ENCODE data around the gene TAF11L7.
"Not testable (repeated sequence)": the region's sequence is repeated elsewhere in the genome, so short reads cannot be mapped to it uniquely, and the experiment has no call there.

Gene TAF11L7

GRCh38 chr5:17585658-17586057 is at the start of gene TAF11L7:
TSS of gene TAF11L7 (minus strand) at chr5:17585758.
- H3K27me3 ChIP-seq (ENCODE audit: control insufficient read depth in 5 of 5, insufficient read depth in 4 of 5, low read length in 5 of 5); H3K9ac ChIP-seq (ENCODE audit: low read length in 5 of 5); H3K9me3 ChIP-seq (ENCODE audit: control insufficient read depth in 5 of 5, low read length in 5 of 5); H3K4me1 ChIP-seq (ENCODE audit: control insufficient read depth in 5 of 5, insufficient read depth in 5 of 5, low read length in 5 of 5); H3K27ac ChIP-seq (ENCODE audit: low read depth, low read length); H3K4me3 ChIP-seq (ENCODE audit: low read depth in 1 of 5, low read length in 5 of 5); H3K36me3 ChIP-seq (ENCODE audit: control insufficient read depth in 5 of 5, insufficient read depth in 5 of 5, low read length in 5 of 5): not testable (repeated sequence)

- Histone ChIP-seq H3K27me3 (ENCODE audit: control insufficient read depth in 5 of 5, insufficient read depth in 4 of 5, low read length in 5 of 5) (no peaks in the 10 kb centered on the region), H3K9ac (ENCODE audit: low read length in 5 of 5) (no peak within 1 kb of the TSS), H3K27ac (ENCODE audit: low read depth, low read length) (no peak within 1 kb of the TSS), H3K4me3 (ENCODE audit: low read depth in 1 of 5, low read length in 5 of 5) (no peak within 1 kb of the TSS), H3K9me3 (ENCODE audit: control insufficient read depth in 5 of 5, low read length in 5 of 5) (no peaks in the 10 kb centered on the region), H3K36me3 (ENCODE audit: control insufficient read depth in 5 of 5, insufficient read depth in 5 of 5, low read length in 5 of 5) (no peaks in the 10 kb centered on the region), H3K4me1 (ENCODE audit: control insufficient read depth in 5 of 5, insufficient read depth in 5 of 5, low read length in 5 of 5) (no peaks in the 10 kb centered on the region)
Observed at GRCh38 chr5:17634160-17634559, 48.6 kb upstream of the TAF11L7 start, which contains the start of gene TAF11L14. TSS of gene TAF11L14 (plus strand) at chr5:17634460.

- H3K36me3 ChIP-seq (ENCODE audit: control insufficient read depth in 5 of 5, insufficient read depth in 5 of 5, low read length in 5 of 5); H3K9ac ChIP-seq (ENCODE audit: low read length in 5 of 5); H3K27ac ChIP-seq (ENCODE audit: low read depth, low read length); H3K4me1 ChIP-seq (ENCODE audit: control insufficient read depth in 5 of 5, insufficient read depth in 5 of 5, low read length in 5 of 5); H3K4me3 ChIP-seq (ENCODE audit: low read depth in 1 of 5, low read length in 5 of 5); H3K27me3 ChIP-seq (ENCODE audit: control insufficient read depth in 5 of 5, insufficient read depth in 4 of 5, low read length in 5 of 5); H3K9me3 ChIP-seq (ENCODE audit: control insufficient read depth in 5 of 5, low read length in 5 of 5): not testable (repeated sequence)
Observed at GRCh38 chr5:17631788-17632187, 46.2 kb upstream of the TAF11L7 start, which contains the start of gene TAF11L13. TSS of gene TAF11L13 (plus strand) at chr5:17632088.

GRCh38 chr5:17625686-17626085 is 40.1 kb upstream of the TAF11L7 start:
- no peaks in the 10 kb centered on the region for H3K36me3 ChIP-seq (ENCODE audit: control insufficient read depth in 5 of 5, insufficient read depth in 5 of 5, low read length in 5 of 5)

GRCh38 chr5:17620627-17621026 is 35.1 kb upstream of the TAF11L7 start:
- no peak overlapping the region for H3K4me3 ChIP-seq (ENCODE audit: low read depth in 1 of 5, low read length in 5 of 5)
- no peaks in the 10 kb centered on the region for H3K4me1 ChIP-seq (ENCODE audit: control insufficient read depth in 5 of 5, insufficient read depth in 5 of 5, low read length in 5 of 5)
- no peak overlapping the region for H3K27ac ChIP-seq (ENCODE audit: low read depth, low read length)

More at GRCh38 chr5:17625686-17626085, 40.1 kb upstream of the TAF11L7 start:
- Histone ChIP-seq H3K4me1 (ENCODE audit: control insufficient read depth in 5 of 5, insufficient read depth in 5 of 5, low read length in 5 of 5) (no peaks in the 10 kb centered on the region), H3K9me3 (ENCODE audit: control insufficient read depth in 5 of 5, low read length in 5 of 5) (no peaks in the 10 kb centered on the region), H3K9ac (ENCODE audit: low read length in 5 of 5) (no peak overlapping the region), H3K27ac (ENCODE audit: low read depth, low read length) (no peak overlapping the region), H3K4me3 (ENCODE audit: low read depth in 1 of 5, low read length in 5 of 5) (no peak overlapping the region), H3K27me3 (ENCODE audit: control insufficient read depth in 5 of 5, insufficient read depth in 4 of 5, low read length in 5 of 5) (no peaks in the 10 kb centered on the region)

GRCh38 chr5:17619354-17619753 is 33.8 kb upstream of the TAF11L7 start:
- no peaks in the 10 kb centered on the region for H3K4me1 ChIP-seq (ENCODE audit: control insufficient read depth in 5 of 5, insufficient read depth in 5 of 5, low read length in 5 of 5)
- H3K4me3 ChIP-seq (ENCODE audit: low read depth in 1 of 5, low read length in 5 of 5), result no peak overlapping the region
- no peaks in the 10 kb centered on the region for H3K9me3 ChIP-seq (ENCODE audit: control insufficient read depth in 5 of 5, low read length in 5 of 5)
- no peak overlapping the region for H3K9ac ChIP-seq (ENCODE audit: low read length in 5 of 5)
- no peak overlapping the region for H3K27ac ChIP-seq (ENCODE audit: low read depth, low read length)
- H3K27me3 ChIP-seq (ENCODE audit: control insufficient read depth in 5 of 5, insufficient read depth in 4 of 5, low read length in 5 of 5), result no peaks in the 10 kb centered on the region
- H3K36me3 ChIP-seq (ENCODE audit: control insufficient read depth in 5 of 5, insufficient read depth in 5 of 5, low read length in 5 of 5), result no peaks in the 10 kb centered on the region

More at GRCh38 chr5:17620627-17621026, 35.1 kb upstream of the TAF11L7 start:
- no peaks in the 10 kb centered on the region for H3K27me3 ChIP-seq (ENCODE audit: control insufficient read depth in 5 of 5, insufficient read depth in 4 of 5, low read length in 5 of 5)
- no peaks in the 10 kb centered on the region for H3K36me3 ChIP-seq (ENCODE audit: control insufficient read depth in 5 of 5, insufficient read depth in 5 of 5, low read length in 5 of 5)
- H3K9ac ChIP-seq (ENCODE audit: low read length in 5 of 5), result no peak overlapping the region
- H3K9me3 ChIP-seq (ENCODE audit: control insufficient read depth in 5 of 5, low read length in 5 of 5), result no peaks in the 10 kb centered on the region

- Histone ChIP-seq H3K27ac (ENCODE audit: low read depth, low read length) (no peak overlapping the region), H3K9me3 (ENCODE audit: control insufficient read depth in 5 of 5, low read length in 5 of 5) (no peaks in the 10 kb centered on the region), H3K4me3 (ENCODE audit: low read depth in 1 of 5, low read length in 5 of 5) (no peak overlapping the region), H3K27me3 (ENCODE audit: control insufficient read depth in 5 of 5, insufficient read depth in 4 of 5, low read length in 5 of 5) (no peaks in the 10 kb centered on the region), H3K36me3 (ENCODE audit: control insufficient read depth in 5 of 5, insufficient read depth in 5 of 5, low read length in 5 of 5) (no peaks in the 10 kb centered on the region), H3K4me1 (ENCODE audit: control insufficient read depth in 5 of 5, insufficient read depth in 5 of 5, low read length in 5 of 5) (no peaks in the 10 kb centered on the region), H3K9ac (ENCODE audit: low read length in 5 of 5) (no peak overlapping the region)
Observed at GRCh38 chr5:17614872-17615605, 29.5 kb upstream of the TAF11L7 start.

- not testable (repeated sequence) for H3K36me3 ChIP-seq (ENCODE audit: control insufficient read depth in 5 of 5, insufficient read depth in 5 of 5, low read length in 5 of 5); H3K27me3 ChIP-seq (ENCODE audit: control insufficient read depth in 5 of 5, insufficient read depth in 4 of 5, low read length in 5 of 5); H3K27ac ChIP-seq (ENCODE audit: low read depth, low read length); H3K4me3 ChIP-seq (ENCODE audit: low read depth in 1 of 5, low read length in 5 of 5); H3K9ac ChIP-seq (ENCODE audit: low read length in 5 of 5); H3K4me1 ChIP-seq (ENCODE audit: control insufficient read depth in 5 of 5, insufficient read depth in 5 of 5, low read length in 5 of 5); H3K9me3 ChIP-seq (ENCODE audit: control insufficient read depth in 5 of 5, low read length in 5 of 5)
Observed at GRCh38 chr5:17610092-17610491, 24.5 kb upstream of the TAF11L7 start, which contains the start of gene TAF11L12. TSS of gene TAF11L12 (plus strand) at chr5:17610392.

- H3K9ac ChIP-seq (ENCODE audit: low read length in 5 of 5); H3K27ac ChIP-seq (ENCODE audit: low read depth, low read length); H3K27me3 ChIP-seq (ENCODE audit: control insufficient read depth in 5 of 5, insufficient read depth in 4 of 5, low read length in 5 of 5); H3K4me3 ChIP-seq (ENCODE audit: low read depth in 1 of 5, low read length in 5 of 5); H3K4me1 ChIP-seq (ENCODE audit: control insufficient read depth in 5 of 5, insufficient read depth in 5 of 5, low read length in 5 of 5); H3K9me3 ChIP-seq (ENCODE audit: control insufficient read depth in 5 of 5, low read length in 5 of 5); H3K36me3 ChIP-seq (ENCODE audit: control insufficient read depth in 5 of 5, insufficient read depth in 5 of 5, low read length in 5 of 5): not testable (repeated sequence)
Observed at GRCh38 chr5:17607461-17607860, 21.9 kb upstream of the TAF11L7 start.

- Histone ChIP-seq H3K27ac (ENCODE audit: low read depth, low read length) (no peak overlapping the region), H3K9me3 (ENCODE audit: control insufficient read depth in 5 of 5, low read length in 5 of 5) (peaks cover 0 to 2% (median 0%) of the 10 kb centered on the region in 5 donors)
Observed at GRCh38 chr5:17604951-17605350, 19.4 kb upstream of the TAF11L7 start.

More at GRCh38 chr5:17604951-17605350, 19.4 kb upstream of the TAF11L7 start:
- Histone ChIP-seq H3K4me1 (ENCODE audit: control insufficient read depth in 5 of 5, insufficient read depth in 5 of 5, low read length in 5 of 5) (no peaks in the 10 kb centered on the region), H3K27me3 (ENCODE audit: control insufficient read depth in 5 of 5, insufficient read depth in 4 of 5, low read length in 5 of 5) (no peaks in the 10 kb centered on the region), H3K4me3 (ENCODE audit: low read depth in 1 of 5, low read length in 5 of 5) (no peak overlapping the region), H3K9ac (ENCODE audit: low read length in 5 of 5) (no peak overlapping the region), H3K36me3 (ENCODE audit: control insufficient read depth in 5 of 5, insufficient read depth in 5 of 5, low read length in 5 of 5) (no peaks in the 10 kb centered on the region)
